OCI-LY3 (cell line): ENCODE results near the gene DYNC1I2.

Source experiments
- H2AFZ ChIP-seq: fragments of 200-600, 300-600 bp; shearing (Covaris generic); 2 replicates; pipeline ENCODE4 v1.6.0; 2014; ENCODE audit warnings: antibody characterized with exemption, low read depth, low read length
- H3K27ac ChIP-seq: fragments of 200-600, 300-600 bp; sonication (generic); 2 replicates; pipeline ENCODE4 v1.5.1; 2014; ENCODE audit warnings: mild to moderate bottlenecking, low read length, moderate library complexity, mixed read lengths
- H3K27me3 ChIP-seq: fragments of 200-600, 300-600 bp; sonication (generic); 2 replicates; pipeline ENCODE4 v1.6.1; 2014; ENCODE audit warnings: low read depth, low read length, mixed read lengths
- H3K36me3 ChIP-seq: fragments of 200-600, 300-600 bp; sonication (generic); replicated peaks from 2 replicates; pipeline ENCODE3; 2014; ENCODE audit warnings: low read depth, low read length, mixed read lengths
- H3K4me1 ChIP-seq: fragments of 300-600, 200-600 bp; sonication (generic); 2 replicates; pipeline ENCODE4 v1.6.1; 2014; ENCODE audit warnings: low read length, mixed read lengths
- H3K4me2 ChIP-seq: fragments of 200-600, 300-600 bp; sonication (generic); 2 replicates; pipeline ENCODE4 v1.6.1; 2014; ENCODE audit warnings: low read length, mixed read lengths
- H3K4me3 ChIP-seq: fragments of 300-600, 200-600 bp; sonication (generic); 2 replicates; pipeline ENCODE4 v1.5.1; 2014; ENCODE audit warnings: antibody characterized with exemption, mild to moderate bottlenecking, low read length, moderate library complexity
- H3K79me2 ChIP-seq: fragments of 300-600, 200-600 bp; shearing (Covaris generic); 2 replicates; pipeline ENCODE4 v1.6.1; 2014; ENCODE audit warnings: mild to moderate bottlenecking, low read length, mixed read lengths
- H3K9ac ChIP-seq: fragments of 300-600, 200-600 bp; shearing (Covaris generic); 2 replicates; pipeline ENCODE4 v1.6.0; 2014; ENCODE audit warnings: mild to moderate bottlenecking, low read length, moderate library complexity
- H3K9me3 ChIP-seq: fragments of 200-600, 300-600 bp; shearing (Covaris generic); 2 replicates; pipeline ENCODE4 v1.6.1; 2014; ENCODE audit warnings: low read length, mixed read lengths; ENCODE audit not compliant: insufficient read depth
- H4K20me1 ChIP-seq: fragments of 200-600, 300-600 bp; sonication (generic); 2 replicates; pipeline ENCODE4 v1.6.1; 2016; ENCODE audit warnings: low read length, mixed read lengths; ENCODE audit not compliant: insufficient read depth
- EZH2phosphoT487 ChIP-seq: fragments of 200-600 bp; shearing (Covaris generic); IDR thresholded peaks from 2 replicates; pipeline ENCODE4 v1.6.1; 2018; ENCODE audit warnings: antibody characterized with exemption, mixed run types, low read depth
- TF ChIP-seq, protein P1 (sequence below): fragments of 200-600, 300-600 bp; sonication (generic); IDR thresholded peaks from 2 replicates; pipeline ENCODE4 v1.5.1; 2014; ENCODE audit warnings: antibody characterized with exemption, low read length, low read depth

The DYNC1I2 gene

DNA sequence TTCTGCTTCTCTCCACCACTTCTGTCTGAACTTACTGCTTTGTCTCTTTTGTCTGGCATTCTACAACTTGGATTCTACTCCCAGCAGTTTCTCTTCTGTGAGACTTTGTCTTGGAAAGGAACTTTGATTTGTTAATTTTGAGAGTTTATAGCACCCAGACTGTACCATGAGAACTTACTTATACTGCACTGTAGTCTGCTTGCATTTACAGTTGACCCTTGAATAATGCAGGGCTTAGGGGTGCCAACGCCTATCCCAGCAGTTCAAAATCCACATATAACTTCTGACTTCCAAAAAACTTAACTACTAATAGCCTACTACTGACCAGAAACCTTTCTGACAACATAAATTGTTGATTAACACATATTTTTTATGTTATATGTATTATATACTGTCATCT lies 55.5 kb downstream of the DYNC1I2 start:
- TF ChIP-seq, protein P1, sequence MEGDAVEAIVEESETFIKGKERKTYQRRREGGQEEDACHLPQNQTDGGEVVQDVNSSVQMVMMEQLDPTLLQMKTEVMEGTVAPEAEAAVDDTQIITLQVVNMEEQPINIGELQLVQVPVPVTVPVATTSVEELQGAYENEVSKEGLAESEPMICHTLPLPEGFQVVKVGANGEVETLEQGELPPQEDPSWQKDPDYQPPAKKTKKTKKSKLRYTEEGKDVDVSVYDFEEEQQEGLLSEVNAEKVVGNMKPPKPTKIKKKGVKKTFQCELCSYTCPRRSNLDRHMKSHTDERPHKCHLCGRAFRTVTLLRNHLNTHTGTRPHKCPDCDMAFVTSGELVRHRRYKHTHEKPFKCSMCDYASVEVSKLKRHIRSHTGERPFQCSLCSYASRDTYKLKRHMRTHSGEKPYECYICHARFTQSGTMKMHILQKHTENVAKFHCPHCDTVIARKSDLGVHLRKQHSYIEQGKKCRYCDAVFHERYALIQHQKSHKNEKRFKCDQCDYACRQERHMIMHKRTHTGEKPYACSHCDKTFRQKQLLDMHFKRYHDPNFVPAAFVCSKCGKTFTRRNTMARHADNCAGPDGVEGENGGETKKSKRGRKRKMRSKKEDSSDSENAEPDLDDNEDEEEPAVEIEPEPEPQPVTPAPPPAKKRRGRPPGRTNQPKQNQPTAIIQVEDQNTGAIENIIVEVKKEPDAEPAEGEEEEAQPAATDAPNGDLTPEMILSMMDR = no peak
- TF ChIP-seq EZH2phosphoT487 = no peak
- Histone ChIP-seq H2AFZ (no peak overlapping the region), H3K27ac (no peak overlapping the region), H4K20me1 (no peaks in the 10 kb centered on the region), H3K36me3 (peaks cover 22% of the 10 kb centered on the region), H3K79me2 (no peaks in the 10 kb centered on the region), H3K9me3 (no peaks in the 10 kb centered on the region), H3K9ac (no peak overlapping the region), H3K4me3 (no peak overlapping the region), H3K4me1 (peaks cover 7% of the 10 kb centered on the region), H3K27me3 (no peaks in the 10 kb centered on the region), H3K4me2 (no peak overlapping the region)

GRCh38 chr2:171745141-171745540 lies 57.9 kb downstream of the DYNC1I2 start:
- Histone ChIP-seq H3K9ac (no peak overlapping the region), H3K4me1 (peaks cover 7% of the 10 kb centered on the region), H3K27ac (no peak overlapping the region), H2AFZ (no peak overlapping the region), H3K4me2 (no peak overlapping the region), H3K9me3 (no peaks in the 10 kb centered on the region), H3K36me3 (peaks cover 13% of the 10 kb centered on the region), H3K27me3 (no peaks in the 10 kb centered on the region), H3K79me2 (no peaks in the 10 kb centered on the region), H3K4me3 (no peak overlapping the region), H4K20me1 (no peaks in the 10 kb centered on the region)
- TF ChIP-seq, protein P1 = no peak
- TF ChIP-seq EZH2phosphoT487 = no peak

DNA sequence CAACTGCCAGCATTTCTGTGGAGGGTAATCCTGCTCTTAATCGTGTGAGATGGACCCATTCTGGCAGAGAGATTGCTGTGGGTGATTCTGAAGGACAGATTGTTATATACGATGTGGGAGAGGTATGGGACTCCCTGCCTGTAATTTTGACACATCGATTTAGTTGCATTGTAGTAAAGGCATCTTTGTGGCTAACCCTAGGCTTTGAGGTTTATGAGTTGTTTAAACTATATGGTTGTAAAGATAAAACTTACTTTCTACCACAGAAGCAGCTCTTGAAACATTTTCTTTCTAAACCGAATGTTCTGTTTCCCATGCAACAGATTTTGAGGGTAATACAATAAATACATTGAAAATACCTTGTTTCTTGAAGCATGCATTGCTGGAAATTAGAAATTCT lies 58.5 kb downstream of the DYNC1I2 start:
- Histone ChIP-seq H2AFZ (no peak overlapping the region), H3K4me1 (peaks cover 7% of the 10 kb centered on the region), H4K20me1 (no peaks in the 10 kb centered on the region), H3K27ac (no peak overlapping the region), H3K79me2 (no peaks in the 10 kb centered on the region), H3K9me3 (no peaks in the 10 kb centered on the region), H3K27me3 (no peaks in the 10 kb centered on the region), H3K36me3 (peaks cover 12% of the 10 kb centered on the region), H3K9ac (no peak overlapping the region), H3K4me2 (no peak overlapping the region), H3K4me3 (no peak overlapping the region)
- TF ChIP-seq, protein P1 = no peak
- no peak for TF ChIP-seq EZH2phosphoT487

DNA sequence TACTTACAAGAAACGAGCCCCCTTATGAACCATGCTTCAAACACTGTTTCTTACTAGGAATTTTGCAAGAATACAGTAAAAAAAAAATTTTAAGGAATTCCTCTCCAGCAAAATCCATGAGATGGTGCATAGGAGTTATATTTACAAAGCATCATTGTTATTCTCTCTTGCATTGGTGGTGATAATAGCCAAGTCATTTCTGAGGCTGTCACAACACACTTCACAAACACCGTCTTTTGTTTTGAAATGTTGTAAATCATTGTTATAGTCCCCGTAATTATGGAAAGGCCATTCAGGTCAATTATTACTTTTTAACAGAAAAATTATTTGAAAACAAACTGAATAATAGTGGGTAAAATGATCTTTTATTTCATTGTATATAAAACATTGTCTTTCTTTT lies 60.1 kb downstream of the DYNC1I2 start:
- no peak overlapping the region for H2AFZ ChIP-seq
- H4K20me1 ChIP-seq = no peaks in the 10 kb centered on the region
- H3K79me2 ChIP-seq = no peaks in the 10 kb centered on the region
- no peak overlapping the region for H3K9ac ChIP-seq
- TF ChIP-seq, protein P1 = no peak
- TF ChIP-seq EZH2phosphoT487 = no peak
- no peak overlapping the region for H3K4me3 ChIP-seq
- no peaks in the 10 kb centered on the region for H3K9me3 ChIP-seq
- H3K27ac ChIP-seq = no peak overlapping the region
- H3K4me1 ChIP-seq = no peaks in the 10 kb centered on the region
- H3K4me2 ChIP-seq = no peak overlapping the region
- peaks cover 11% of the 10 kb centered on the region for H3K36me3 ChIP-seq
- H3K27me3 ChIP-seq = no peaks in the 10 kb centered on the region
